HG03135 (cell line): Measurements from ENCODE around the gene MNT.

ENCODE experiments used
- ATAC-seq: cut with Tn5 transposase; IDR thresholded peaks from one replicate; pipeline ENCODE4 v1.9.1; 2021; ENCODE audit warnings: mild to moderate bottlenecking, moderate library complexity; ENCODE audit not compliant: unreplicated experiment

The MNT gene

DNA sequence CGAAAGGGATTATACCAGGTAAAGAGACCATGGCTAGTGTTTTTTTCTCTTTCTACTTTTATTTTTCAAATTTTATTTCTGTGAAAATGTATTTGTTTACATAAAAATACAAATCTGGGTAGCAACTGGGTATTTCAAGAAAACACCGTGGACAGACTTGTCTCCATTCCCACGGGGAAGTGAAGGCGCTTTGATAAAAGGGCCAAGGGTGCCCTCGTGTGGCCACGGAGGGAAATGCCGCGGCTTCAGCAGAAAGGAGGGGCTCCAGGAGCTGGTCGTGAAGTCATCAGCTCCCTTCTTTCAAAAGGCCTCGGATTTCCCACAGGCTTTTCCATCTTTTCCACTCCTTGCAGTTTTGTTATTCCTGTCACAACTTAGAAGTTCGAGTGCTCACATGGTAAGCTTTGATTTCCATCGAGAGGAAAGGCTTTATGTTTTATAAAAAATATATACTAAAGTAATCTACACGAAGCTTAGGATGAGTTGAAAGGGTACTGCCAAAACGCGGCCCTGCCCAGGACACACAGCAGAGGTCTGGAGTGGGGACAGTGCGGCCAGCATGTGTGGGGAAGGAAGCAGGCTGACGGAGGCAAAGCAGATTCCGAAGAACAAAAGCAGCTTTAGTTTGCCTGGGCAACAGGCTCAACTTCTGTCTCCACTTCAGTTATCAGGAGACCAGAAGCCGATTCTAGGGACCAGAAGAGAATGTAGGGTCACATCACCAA, 15.3 kb upstream of the MNT start:
- ATAC-seq, result no peak

DNA sequence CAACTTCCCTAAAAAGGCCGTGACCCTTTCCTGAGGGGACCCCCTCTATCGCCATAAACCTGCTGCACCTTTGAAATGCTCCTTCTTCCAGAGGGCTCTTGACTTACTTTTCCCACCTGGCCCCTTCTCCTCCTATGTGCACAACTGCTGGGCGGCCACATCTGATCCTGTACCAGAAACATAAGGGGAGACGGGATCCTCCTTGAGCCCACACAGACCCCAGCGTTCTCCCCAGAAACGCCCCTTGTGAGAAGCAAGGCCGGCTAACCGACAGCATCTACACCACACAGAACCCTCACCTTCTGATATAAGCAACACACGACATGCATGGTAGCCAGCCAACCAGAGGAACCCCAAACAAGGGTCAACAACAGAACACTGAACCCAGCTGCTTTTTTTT, 14.2 kb upstream of the MNT start:
- no peak for ATAC-seq

DNA sequence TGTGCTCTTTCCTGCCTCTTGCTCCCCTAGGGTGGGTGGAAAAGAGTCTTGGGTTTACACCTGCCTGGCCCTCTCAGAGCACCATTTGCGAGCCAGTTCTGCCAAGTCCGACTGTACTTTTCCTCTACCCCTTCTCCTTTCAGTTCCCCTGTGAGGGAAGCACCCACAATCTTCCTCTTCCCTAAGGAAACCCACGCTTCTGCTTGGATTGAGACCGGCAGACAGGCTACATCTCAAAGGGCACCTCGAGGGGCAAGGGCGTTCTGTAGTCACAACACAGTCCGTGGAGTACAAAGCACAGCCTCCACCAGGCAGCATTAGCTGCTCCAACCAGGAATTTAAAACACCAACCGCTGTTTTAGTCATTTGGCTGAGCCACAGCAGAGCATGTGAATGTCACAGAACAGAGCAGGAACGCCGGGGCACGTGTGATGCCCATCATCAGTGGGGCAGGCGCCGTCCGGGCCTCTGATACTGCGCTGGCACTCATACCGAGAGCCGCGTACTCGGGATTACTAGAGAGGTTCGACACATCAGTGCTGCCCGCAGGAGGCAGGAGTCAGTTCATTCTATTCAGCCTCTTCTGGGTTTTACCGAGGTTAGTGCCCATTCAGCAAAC, 13.7 kb upstream of the MNT start:
- ATAC-seq, result no peak

DNA sequence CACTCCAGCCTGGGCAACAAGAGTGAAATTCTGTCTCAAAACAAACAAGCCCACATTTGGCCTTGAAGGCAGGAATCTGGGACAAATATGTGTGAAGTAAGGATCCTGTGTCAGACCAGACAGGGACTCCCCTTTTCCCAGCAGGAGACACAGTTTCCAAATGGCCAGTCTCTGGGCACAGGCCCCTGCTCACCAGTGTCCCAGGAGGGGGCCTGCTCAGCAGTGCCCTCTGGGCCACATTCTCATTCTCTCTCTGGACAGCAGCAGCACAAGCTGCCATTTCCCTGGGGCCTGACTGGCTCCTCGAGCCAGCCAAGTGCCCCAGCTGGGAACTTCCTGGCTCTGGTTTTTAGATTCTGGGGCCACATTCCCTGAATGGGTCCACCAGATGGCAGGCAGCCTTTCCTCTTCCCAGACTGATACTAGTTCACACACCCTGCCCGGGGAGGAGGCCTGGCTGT, 11.7 kb upstream of the MNT start:
- no peak for ATAC-seq

- ATAC-seq, result no peak
These were observed 10.1 kb upstream of the MNT start for GRCh38 chr17:2410951-2411350.

GRCh38 chr17:2406903-2407790, 6.3 kb upstream of the MNT start:
- no peak for ATAC-seq

DNA sequence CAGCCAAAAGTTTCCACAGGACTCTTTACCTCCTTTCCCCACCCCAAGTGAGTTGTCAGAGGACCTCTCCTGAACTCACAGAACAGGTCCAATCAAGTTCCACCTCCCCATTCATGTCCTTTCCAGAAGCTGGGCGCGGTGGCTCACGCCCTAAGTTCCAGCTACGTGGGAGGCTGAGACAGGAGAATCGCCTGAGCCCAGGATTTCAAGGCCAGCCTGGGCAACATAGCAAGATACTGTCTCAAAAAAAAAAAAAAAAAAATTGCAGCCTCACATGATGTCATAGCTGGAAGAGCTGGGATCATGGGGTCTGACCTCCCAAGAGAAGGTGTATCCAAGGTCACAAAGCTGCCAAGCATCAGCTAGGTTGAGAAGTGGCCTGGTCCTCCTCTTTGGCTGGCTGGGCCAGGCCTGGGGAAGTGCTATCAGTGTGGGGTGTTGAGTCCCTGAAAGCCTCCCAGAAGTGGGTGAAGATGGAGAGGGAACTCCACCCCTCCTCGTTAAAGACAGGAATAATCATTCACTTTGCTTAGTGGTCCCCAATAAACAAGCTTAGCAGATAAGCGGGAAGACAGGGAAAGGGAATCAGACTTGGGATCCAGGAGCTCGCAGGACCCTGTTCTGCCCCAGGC, 5.5 kb upstream of the MNT start:
- ATAC-seq, result no peak

DNA sequence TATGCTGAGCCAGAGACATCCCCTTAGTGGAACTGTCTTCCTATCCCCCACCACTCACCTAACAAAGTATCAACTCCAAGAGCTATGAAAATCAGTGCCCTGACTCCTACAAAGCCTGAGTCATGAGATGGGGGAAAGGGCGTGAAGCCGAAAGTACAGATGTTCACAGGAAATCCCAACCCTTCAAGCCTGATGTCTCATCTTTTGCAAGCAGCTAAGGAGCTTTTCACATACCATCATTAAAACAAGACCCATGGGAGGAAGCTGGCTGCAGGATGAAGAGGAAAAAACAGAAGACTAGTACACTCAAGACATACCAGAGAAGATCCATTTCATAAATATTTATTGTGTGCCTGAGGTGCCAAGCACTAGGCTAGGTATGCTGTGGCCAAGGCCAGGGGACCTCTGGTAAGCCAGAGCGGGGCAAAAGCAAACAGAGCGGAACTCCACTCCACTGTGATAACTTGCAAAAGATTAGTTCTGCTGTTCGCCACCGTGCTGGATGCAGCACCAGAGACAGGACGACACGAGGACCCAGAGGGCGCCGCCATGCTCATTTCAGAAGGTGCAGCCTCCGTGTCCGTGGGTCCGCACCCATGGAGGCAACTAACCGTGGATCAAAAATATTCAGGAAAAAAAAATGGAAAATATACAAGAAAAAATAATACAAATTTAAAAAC, 4.5 kb upstream of the MNT start:
- ATAC-seq, result no peak

DNA sequence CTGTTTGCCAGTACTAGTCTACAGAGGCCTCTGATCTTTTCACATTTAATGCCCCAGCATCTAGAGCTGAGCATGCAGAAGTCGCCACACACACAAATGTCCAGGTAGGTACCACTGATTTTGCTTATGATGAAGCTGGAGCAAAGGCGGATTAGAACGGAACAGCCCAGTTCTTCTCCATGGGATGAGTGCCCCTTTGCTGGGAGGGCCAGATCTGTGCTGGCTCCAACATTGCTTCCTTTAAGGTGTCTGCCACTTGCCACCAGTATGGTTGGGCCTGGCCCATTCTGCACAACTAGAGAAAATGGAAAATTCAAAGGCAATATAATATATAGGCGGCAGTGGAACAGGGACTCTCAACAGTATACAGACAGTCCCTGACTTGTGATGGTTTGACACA, 2.2 kb upstream of the MNT start:
- ATAC-seq, result no peak

DNA sequence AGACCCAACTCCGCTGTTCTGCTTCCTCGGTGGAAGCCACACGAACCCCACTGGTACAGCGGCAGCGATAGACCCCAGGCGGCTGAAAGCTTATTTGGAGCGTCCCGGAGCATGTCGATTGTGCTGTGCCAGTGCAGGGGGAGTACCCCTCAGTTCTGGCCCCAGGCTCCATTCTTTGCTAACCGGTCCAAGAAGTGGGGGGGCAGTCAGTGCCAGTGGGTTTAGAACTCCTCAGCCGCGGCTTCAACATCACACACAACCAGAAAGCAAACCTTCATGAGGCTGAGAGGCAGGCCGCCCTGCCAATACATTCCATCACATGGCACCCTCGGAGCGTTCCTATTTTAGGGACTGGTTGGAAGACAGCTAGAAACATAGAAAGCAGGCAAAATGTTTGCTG, 1.7 kb upstream of the MNT start:
- ATAC-seq, result no peak

- ATAC-seq, result peak; percentile 52
These were observed 764 bp upstream of the MNT start for GRCh38 chr17:2401426-2402221.

DNA sequence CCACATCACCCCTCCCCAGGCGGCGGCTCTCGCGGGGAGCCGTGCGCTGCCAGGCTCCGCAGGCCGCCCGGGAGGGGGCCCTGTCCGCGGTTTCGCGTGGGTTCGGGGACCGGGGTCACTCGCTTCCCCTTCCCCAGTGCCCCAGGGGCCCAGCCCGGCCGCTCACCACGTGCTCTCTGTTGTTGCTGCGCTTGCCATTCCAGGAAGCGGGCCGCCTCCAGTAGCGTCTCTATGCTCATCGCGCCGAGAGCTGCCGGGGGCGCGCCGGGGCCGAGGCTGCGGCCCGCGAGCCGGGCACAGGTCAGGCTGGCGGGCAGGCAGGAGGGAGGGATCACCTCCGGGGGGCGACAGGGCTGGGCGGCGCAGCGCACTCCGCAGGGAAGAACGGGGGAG, 390 bp downstream of the MNT start:
- ATAC-seq, result no peak

GRCh38 chr17:2399572-2400473, 1.0 kb downstream of the MNT start:
- peak; percentile 36 for ATAC-seq

GRCh38 chr17:2398655-2399571, 1.9 kb downstream of the MNT start:
- ATAC-seq, result no peak

DNA sequence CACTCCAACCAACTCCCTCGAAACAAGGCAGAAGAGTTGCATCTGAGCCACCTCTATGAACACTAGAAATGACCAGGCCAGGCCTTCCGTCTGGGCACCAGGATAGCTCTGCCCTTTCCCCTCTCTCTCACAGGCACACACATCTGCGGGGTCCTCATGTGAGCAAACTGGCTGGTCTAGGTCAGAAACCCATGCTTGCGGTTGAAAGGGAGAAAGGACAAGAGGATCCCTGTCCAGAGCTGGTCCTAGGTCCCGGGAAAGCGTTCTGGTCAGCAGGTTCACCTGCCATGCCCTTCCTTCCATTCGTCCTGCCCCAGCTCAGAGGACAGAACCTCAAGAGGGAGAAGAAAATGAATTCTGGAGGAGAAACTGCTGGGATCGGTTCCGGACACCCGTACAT, 2.7 kb downstream of the MNT start:
- no peak for ATAC-seq

- no peak for ATAC-seq
These were observed 3.4 kb downstream of the MNT start for GRCh38 chr17:2397247-2398171.
